BJ (cell line): ENCODE measurements around the gene XRCC2. TPM values are rescaled to one million over a fixed set of nuclear protein-coding genes. Genes with fewer than 3 reads are reported as not detected.

Source experiments
- CTCF ChIA-PET: fragments of 350-600 bp; formaldehyde crosslinking; extraction: SDS; loops from one replicate; lab custom pipeline; 2021; ENCODE audit warnings: antibody characterized with exemption, inconsistent platforms; lab: Yijun Ruan, JAX
- POLR2A ChIA-PET: fragments of 300-600 bp; sonication (Branson Sonifier 250); formaldehyde crosslinking; extraction: SDS; loops from one replicate; lab custom pipeline; 2021; ENCODE audit warnings: antibody characterized with exemption; lab: Charles Lee
- DNase-seq: peaks from one replicate; pipeline ENCODE4 v3.0.0-alpha.2; 2011; ENCODE audit warnings: low read depth
- H3K27me3 ChIP-seq: 2 replicates; pipeline ENCODE4 v1.6.0; 2011; ENCODE audit warnings: low read length; ENCODE audit not compliant: control insufficient read depth, insufficient read depth
- H3K36me3 ChIP-seq: 2 replicates; pipeline ENCODE4 v1.5.1; 2011; ENCODE audit warnings: low read length; ENCODE audit not compliant: control insufficient read depth, insufficient read depth
- H3K4me3 ChIP-seq: 2 replicates; pipeline ENCODE4 v1.5.1; 2011; ENCODE audit warnings: low read depth, mild to moderate bottlenecking, control low read depth, low read length
- polyA plus RNA-seq: library from polyadenylated mRNA; depleted of rRNA; stranded (reverse); fragments of >200 nt; gene quantifications from 2 replicates; pipeline ENCODE4 v1.2.3, GENCODE V29; 2011
- TF ChIP-seq, protein P1 (sequence below): IDR thresholded peaks from 2 replicates; pipeline ENCODE4 v1.5.1; 2011; ENCODE audit warnings: low read depth, mild to moderate bottlenecking, control low read depth, inconsistent platforms, low read length, moderate library complexity; ENCODE audit not compliant: insufficient read depth

The XRCC2 gene
- polyA plus RNA-seq, 1 experiment, result 0.97 TPM

GRCh38 chr7:152624228-152624627, 51.7 kb downstream of the XRCC2 start:
- Histone ChIP-seq H3K36me3 (no peaks in the 10 kb centered on the region), H3K27me3 (no peaks in the 10 kb centered on the region), H3K4me3 (no peak overlapping the region)
- CTCF ChIA-PET, result interaction anchor here (0.5 kb wide), 1 partner anchor 286 kb away, joined by 4 read pairs; no protein-coding TSS in a partner anchor
- TF ChIP-seq, protein P1, sequence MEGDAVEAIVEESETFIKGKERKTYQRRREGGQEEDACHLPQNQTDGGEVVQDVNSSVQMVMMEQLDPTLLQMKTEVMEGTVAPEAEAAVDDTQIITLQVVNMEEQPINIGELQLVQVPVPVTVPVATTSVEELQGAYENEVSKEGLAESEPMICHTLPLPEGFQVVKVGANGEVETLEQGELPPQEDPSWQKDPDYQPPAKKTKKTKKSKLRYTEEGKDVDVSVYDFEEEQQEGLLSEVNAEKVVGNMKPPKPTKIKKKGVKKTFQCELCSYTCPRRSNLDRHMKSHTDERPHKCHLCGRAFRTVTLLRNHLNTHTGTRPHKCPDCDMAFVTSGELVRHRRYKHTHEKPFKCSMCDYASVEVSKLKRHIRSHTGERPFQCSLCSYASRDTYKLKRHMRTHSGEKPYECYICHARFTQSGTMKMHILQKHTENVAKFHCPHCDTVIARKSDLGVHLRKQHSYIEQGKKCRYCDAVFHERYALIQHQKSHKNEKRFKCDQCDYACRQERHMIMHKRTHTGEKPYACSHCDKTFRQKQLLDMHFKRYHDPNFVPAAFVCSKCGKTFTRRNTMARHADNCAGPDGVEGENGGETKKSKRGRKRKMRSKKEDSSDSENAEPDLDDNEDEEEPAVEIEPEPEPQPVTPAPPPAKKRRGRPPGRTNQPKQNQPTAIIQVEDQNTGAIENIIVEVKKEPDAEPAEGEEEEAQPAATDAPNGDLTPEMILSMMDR, result no peak
- no peak for DNase-seq
- POLR2A ChIA-PET, result no interaction called here

DNA sequence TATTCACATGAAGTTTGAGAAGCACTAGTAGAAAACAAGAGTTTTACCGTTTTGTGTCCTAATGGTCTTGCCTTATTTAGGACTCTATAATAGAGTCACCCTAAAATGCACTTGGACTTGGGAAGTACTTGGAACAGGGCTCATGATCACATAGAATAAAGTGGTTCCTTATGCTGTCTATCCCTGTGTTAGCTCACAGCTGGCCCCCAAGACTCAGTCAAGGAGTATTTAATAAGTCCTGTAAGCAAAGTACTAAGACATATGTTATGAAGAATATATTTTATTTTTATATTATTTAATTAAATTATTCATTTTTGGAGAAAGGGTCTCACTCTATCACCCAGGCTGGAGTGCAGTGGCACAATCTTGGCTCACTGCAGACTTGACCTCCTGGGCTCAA, 54.5 kb downstream of the XRCC2 start:
- DNase-seq, result no peak
- ChIA-PET CTCF (no interaction called here), POLR2A (no interaction called here)
- Histone ChIP-seq H3K27me3 (no peaks in the 10 kb centered on the region), H3K36me3 (no peaks in the 10 kb centered on the region), H3K4me3 (no peak overlapping the region)
- TF ChIP-seq, protein P1, result no peak

- POLR2A ChIA-PET, result no interaction called here
- Histone ChIP-seq H3K36me3 (no peaks in the 10 kb centered on the region), H3K4me3 (no peak overlapping the region), H3K27me3 (no peaks in the 10 kb centered on the region)
- CTCF ChIA-PET, result no interaction called here
- TF ChIP-seq, protein P1, result no peak
- DNase-seq, result no peak
Observed at GRCh38 chr7:152619027-152619739, 56.8 kb downstream of the XRCC2 start.

DNA sequence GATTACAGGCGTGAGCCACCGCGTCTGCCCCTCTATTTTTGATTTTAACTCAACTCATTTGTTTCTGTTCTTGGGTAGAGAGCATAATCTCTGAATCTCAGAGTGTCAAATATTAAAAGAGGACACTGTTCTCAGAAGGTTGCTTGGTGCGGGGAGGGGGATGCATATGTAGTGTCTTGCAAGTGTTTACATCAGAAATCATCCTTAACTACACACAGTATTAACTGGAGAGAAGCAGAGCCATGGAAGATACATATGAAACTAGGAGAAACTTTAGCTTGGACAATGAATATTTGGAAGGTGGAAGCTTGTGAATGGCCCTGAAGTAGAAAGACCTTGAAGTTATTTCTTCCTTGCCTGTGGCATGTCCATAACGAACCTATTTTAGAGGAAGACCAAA, 57.5 kb downstream of the XRCC2 start:
- CTCF ChIA-PET, result interaction anchor here (0.6 kb wide), 1 partner anchor 82 kb away, joined by 3 read pairs; no protein-coding TSS in a partner anchor

GRCh38 chr7:152617056-152617455, 58.9 kb downstream of the XRCC2 start:
- no peak for DNase-seq
- TF ChIP-seq, protein P1, result no peak

More for the DNA sequence above, 57.5 kb downstream of the XRCC2 start:
- Histone ChIP-seq H3K4me3 (no peak overlapping the region), H3K27me3 (no peaks in the 10 kb centered on the region), H3K36me3 (no peaks in the 10 kb centered on the region)
- POLR2A ChIA-PET, result no interaction called here
- TF ChIP-seq, protein P1, result no peak
- DNase-seq, result no peak

More at GRCh38 chr7:152617056-152617455, 58.9 kb downstream of the XRCC2 start:
- CTCF ChIA-PET, result no interaction called here
- POLR2A ChIA-PET, result no interaction called here
- H3K36me3 ChIP-seq, result no peaks in the 10 kb centered on the region
- no peak overlapping the region for H3K4me3 ChIP-seq
- no peaks in the 10 kb centered on the region for H3K27me3 ChIP-seq
